Tibial nerve (tissue), 3 donors: ENCODE measurements around the gene JAKMIP2.

ENCODE experiments used
- POLR2A ChIP-seq, 2 donors: fragments of 450-650 bp; IDR thresholded peaks; one replicate each; pipeline ENCODE4 v1.6.1; 2017; ENCODE audit warnings: antibody characterized with exemption in 2 of 2, mild to moderate bottlenecking in 2 of 2, moderate library complexity in 2 of 2
- TF ChIP-seq, protein P1 (sequence below), 5 experiments: fragments of 200-600 bp in 3 of 5; fragments of 450-650 bp in 2 of 5; sonication (generic) in 3 of 5; IDR thresholded peaks; one replicate each; pipeline ENCODE4 v1.5.1; 2016 to 2019; ENCODE audit warnings: antibody characterized with exemption in 5 of 5, mild to moderate bottlenecking in 3 of 5, moderate library complexity in 2 of 5

GRCh38 chr5:147822686-147823491 lies 40.4 kb upstream of the JAKMIP2 start:
- no peak for TF ChIP-seq POLR2A (IDR thresholded peaks at IDR 0.05)
- TF ChIP-seq, protein P1, sequence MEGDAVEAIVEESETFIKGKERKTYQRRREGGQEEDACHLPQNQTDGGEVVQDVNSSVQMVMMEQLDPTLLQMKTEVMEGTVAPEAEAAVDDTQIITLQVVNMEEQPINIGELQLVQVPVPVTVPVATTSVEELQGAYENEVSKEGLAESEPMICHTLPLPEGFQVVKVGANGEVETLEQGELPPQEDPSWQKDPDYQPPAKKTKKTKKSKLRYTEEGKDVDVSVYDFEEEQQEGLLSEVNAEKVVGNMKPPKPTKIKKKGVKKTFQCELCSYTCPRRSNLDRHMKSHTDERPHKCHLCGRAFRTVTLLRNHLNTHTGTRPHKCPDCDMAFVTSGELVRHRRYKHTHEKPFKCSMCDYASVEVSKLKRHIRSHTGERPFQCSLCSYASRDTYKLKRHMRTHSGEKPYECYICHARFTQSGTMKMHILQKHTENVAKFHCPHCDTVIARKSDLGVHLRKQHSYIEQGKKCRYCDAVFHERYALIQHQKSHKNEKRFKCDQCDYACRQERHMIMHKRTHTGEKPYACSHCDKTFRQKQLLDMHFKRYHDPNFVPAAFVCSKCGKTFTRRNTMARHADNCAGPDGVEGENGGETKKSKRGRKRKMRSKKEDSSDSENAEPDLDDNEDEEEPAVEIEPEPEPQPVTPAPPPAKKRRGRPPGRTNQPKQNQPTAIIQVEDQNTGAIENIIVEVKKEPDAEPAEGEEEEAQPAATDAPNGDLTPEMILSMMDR (IDR thresholded peaks at IDR 0.05), result peak; percentile 78 to 93 (median 88)
